Activated T-cell treated with anti-CD3 and anti-CD28 coated beads, Interleukin-2, amount 50 U/mL, for 4 hours (primary cell): ENCODE data around the gene NR2F6. TPM values are rescaled to one million over a fixed set of nuclear protein-coding genes. Genes with fewer than 3 reads are reported as not detected.
A peak's percentile ranks its signal among the peaks of the same experiment; 100 is the strongest.
"Not testable (repeated sequence)": the region's sequence is repeated elsewhere in the genome, so short reads cannot be mapped to it uniquely, and the experiment has no call there.

Experiments used
- ATAC-seq, 2 donors: fragments of 200-7000 bp; cut with Tn5 transposase; one replicate each; pipeline ENCODE4 v1.10.0; 2021
- DNase-seq: peaks from one replicate; pipeline ENCODE4 v3.0.0-alpha.2; 2020
- H3K27me3 Mint-ChIP-seq: one replicate; pipeline ENCODE4 v1.8.0; 2021; ENCODE audit warnings: low read depth, mixed read lengths
- H3K36me3 Mint-ChIP-seq: one replicate; pipeline ENCODE4 v1.8.0; 2022; ENCODE audit warnings: mixed read lengths; ENCODE audit not compliant: insufficient read depth
- H3K4me1 Mint-ChIP-seq: one replicate; pipeline ENCODE4 v1.8.0; 2021; ENCODE audit warnings: low read depth, mixed read lengths
- H3K4me3 Mint-ChIP-seq: one replicate; pipeline ENCODE4 v1.8.0; 2021; ENCODE audit warnings: mild to moderate bottlenecking, moderate library complexity, mixed read lengths
- H3K9me3 Mint-ChIP-seq: one replicate; pipeline ENCODE4 v1.8.0; 2021; ENCODE audit warnings: mixed read lengths
- total RNA-seq, 3 donors: library from RNA; stranded (reverse); gene quantifications; one replicate each; pipeline ENCODE4 v1.2.1, GENCODE V29; 2021

NR2F6 gene
- total RNA-seq, 3 donors from 2014 or later: 10.1 to 14.4 (median 13.6) TPM

- Mint-ChIP-seq H3K9me3 (no peaks in the 10 kb centered on the region), H3K4me3 (no peak overlapping the region), H3K27me3 (no peaks in the 10 kb centered on the region), H3K36me3 (peaks cover 48% of the 10 kb centered on the region), H3K4me1 (no peaks in the 10 kb centered on the region)
- no peak for DNase-seq
- no peak for ATAC-seq
Measured at GRCh38 chr19:17200408-17201079, 45.2 kb downstream of the NR2F6 start.

- Mint-ChIP-seq H3K36me3 (peaks cover 52% of the 10 kb centered on the region), H3K4me3 (no peak overlapping the region), H3K4me1 (no peaks in the 10 kb centered on the region), H3K27me3 (no peaks in the 10 kb centered on the region), H3K9me3 (no peaks in the 10 kb centered on the region)
- ATAC-seq (no peak), DNase-seq (no peak)
Measured at GRCh38 chr19:17197666-17198065, 48.1 kb downstream of the NR2F6 start.

GRCh38 chr19:17196610-17197009 lies 49.1 kb downstream of the NR2F6 start:
- ATAC-seq (no peak), DNase-seq (no peak)
- Mint-ChIP-seq H3K27me3 (no peaks in the 10 kb centered on the region), H3K4me1 (no peaks in the 10 kb centered on the region), H3K9me3 (no peaks in the 10 kb centered on the region), H3K36me3 (peaks cover 42% of the 10 kb centered on the region), H3K4me3 (no peak overlapping the region)

- Mint-ChIP-seq H3K27me3 (no peaks in the 10 kb centered on the region), H3K4me1 (no peaks in the 10 kb centered on the region), H3K9me3 (no peaks in the 10 kb centered on the region), H3K4me3 (no peak overlapping the region), H3K36me3 (peaks cover 38% of the 10 kb centered on the region)
- no peak for ATAC-seq
- DNase-seq: no peak
Measured at GRCh38 chr19:17195106-17195505, 50.6 kb downstream of the NR2F6 start.

GRCh38 chr19:17194608-17195007 lies 51.1 kb downstream of the NR2F6 start:
- Mint-ChIP-seq H3K4me1 (no peaks in the 10 kb centered on the region), H3K4me3 (no peak overlapping the region), H3K27me3 (no peaks in the 10 kb centered on the region), H3K9me3 (no peaks in the 10 kb centered on the region), H3K36me3 (peaks cover 35% of the 10 kb centered on the region)
- no peak for DNase-seq
- no peak for ATAC-seq

GRCh38 chr19:17192751-17193150 lies 53.0 kb downstream of the NR2F6 start:
- H3K4me1 Mint-ChIP-seq: no peaks in the 10 kb centered on the region
- ATAC-seq: no peak
- H3K27me3 Mint-ChIP-seq: no peaks in the 10 kb centered on the region
- H3K9me3 Mint-ChIP-seq: no peaks in the 10 kb centered on the region
- H3K36me3 Mint-ChIP-seq: peaks cover 33% of the 10 kb centered on the region
- H3K4me3 Mint-ChIP-seq: no peak overlapping the region
- DNase-seq: no peak

- ATAC-seq, H3K4me1 Mint-ChIP-seq, DNase-seq, H3K4me3 Mint-ChIP-seq, H3K9me3 Mint-ChIP-seq, H3K27me3 Mint-ChIP-seq: not testable (repeated sequence)
- H3K36me3 Mint-ChIP-seq: peaks cover 29% of the 10 kb centered on the region
Measured at GRCh38 chr19:17191736-17192135, 54.0 kb downstream of the NR2F6 start.

GRCh38 chr19:17185590-17185989 lies 60.1 kb downstream of the NR2F6 start:
- DNase-seq: no peak
- ATAC-seq: no peak
- Mint-ChIP-seq H3K36me3 (peaks cover 12% of the 10 kb centered on the region), H3K4me3 (no peak overlapping the region), H3K9me3 (no peaks in the 10 kb centered on the region), H3K27me3 (no peaks in the 10 kb centered on the region), H3K4me1 (peaks cover 20% of the 10 kb centered on the region)

GRCh38 chr19:17184371-17184841 lies 61.3 kb downstream of the NR2F6 start:
- DNase-seq (peak; percentile 39), ATAC-seq (peak; percentile 82 to 84)
- no peaks in the 10 kb centered on the region for H3K9me3 Mint-ChIP-seq
- no peaks in the 10 kb centered on the region for H3K27me3 Mint-ChIP-seq
- H3K4me1 Mint-ChIP-seq: peaks cover 20% of the 10 kb centered on the region
- peak overlapping the region; percentile 82 for H3K4me3 Mint-ChIP-seq
- H3K36me3 Mint-ChIP-seq: peaks cover 14% of the 10 kb centered on the region

GRCh38 chr19:17183858-17184321 lies 61.8 kb downstream of the NR2F6 start:
- H3K4me3 Mint-ChIP-seq: peak overlapping the region; percentile 82
- peaks cover 20% of the 10 kb centered on the region for H3K4me1 Mint-ChIP-seq
- H3K9me3 Mint-ChIP-seq: no peaks in the 10 kb centered on the region
- no peaks in the 10 kb centered on the region for H3K27me3 Mint-ChIP-seq
- H3K36me3 Mint-ChIP-seq: peaks cover 11% of the 10 kb centered on the region
- DNase-seq (no peak), ATAC-seq (peak; percentile 65 to 66)

- H3K27me3 Mint-ChIP-seq: no peaks in the 10 kb centered on the region
- DNase-seq: no peak
- H3K36me3 Mint-ChIP-seq: peaks cover 9% of the 10 kb centered on the region
- H3K9me3 Mint-ChIP-seq: no peaks in the 10 kb centered on the region
- H3K4me1 Mint-ChIP-seq: peaks cover 20% of the 10 kb centered on the region
- ATAC-seq: peak; percentile 26 to 42
- peak overlapping the region; percentile 82 for H3K4me3 Mint-ChIP-seq
Measured at GRCh38 chr19:17183271-17183761, 62.4 kb downstream of the NR2F6 start.

Other genes starting within 250 kb of the NR2F6 start
- gene CPAMD8, start 219.1 kb downstream of the NR2F6 start, total RNA-seq: under 1 TPM in 2 of 3 donors, not detected in 1; 0.18 to 0.37 TPM
- gene HAUS8, start 170.5 kb downstream of the NR2F6 start, total RNA-seq: 10 to 100 TPM; 21.5 to 29.3 (median 28.3) TPM
- 100 to 1,000 TPM in 1 of 3 donors, 10 to 100 TPM in 2; 82.6 to 104 (median 91.4) TPM for gene MYO9B, start 170.1 kb downstream of the NR2F6 start, total RNA-seq
- 10 to 100 TPM; 35.9 to 47.3 (median 46.6) TPM for gene USE1, start 30.6 kb downstream of the NR2F6 start, total RNA-seq
- gene OCEL1, start 19.7 kb downstream of the NR2F6 start, total RNA-seq: 1 to 10 TPM; 5.0 to 8.0 (median 5.4) TPM
- gene USHBP1, start 18.8 kb upstream of the NR2F6 start, total RNA-seq: under 1 TPM in 1 of 3 donors, not detected in 2; 0.19 TPM
- gene BABAM1, start 21.5 kb upstream of the NR2F6 start, total RNA-seq: 100 to 1,000 TPM; 124 to 130 (median 128) TPM
- gene ANKLE1, start 36.0 kb upstream of the NR2F6 start, total RNA-seq: 10 to 100 TPM in 2 of 3 donors, 1 to 10 TPM in 1; 7.6 to 19.0 (median 18.1) TPM
- 1 to 10 TPM; 3.6 to 4.5 (median 3.7) TPM for gene ABHD8, start 57.5 kb upstream of the NR2F6 start, total RNA-seq
- 100 to 1,000 TPM; 111 to 137 (median 126) TPM for gene MRPL34, start 60.0 kb upstream of the NR2F6 start, total RNA-seq
- gene DDA1, start 63.6 kb upstream of the NR2F6 start, total RNA-seq: 10 to 100 TPM; 53.1 to 58.1 (median 53.4) TPM
- gene ANO8, start 88.9 kb upstream of the NR2F6 start, total RNA-seq: 1 to 10 TPM; 2.8 to 3.0 (median 2.9) TPM
- gene GTPBP3, start 91.6 kb upstream of the NR2F6 start, total RNA-seq: 100 to 1,000 TPM in 2 of 3 donors, 10 to 100 TPM in 1; 96.4 to 122 (median 106) TPM
- under 1 TPM in 1 of 3 donors, not detected in 2; 0.18 TPM for gene PLVAP, start 131.4 kb upstream of the NR2F6 start, total RNA-seq
- gene CCDC194, start 148.3 kb upstream of the NR2F6 start, total RNA-seq: under 1 TPM; 0.24 to 0.53 (median 0.46) TPM
- 100 to 1,000 TPM in 2 of 3 donors, 10 to 100 TPM in 1; 85.9 to 120 (median 105) TPM for gene BST2, start 159.7 kb upstream of the NR2F6 start, total RNA-seq
- 10 to 100 TPM; 37.3 to 43.3 (median 38.6) TPM for gene MVB12A, start 174.1 kb upstream of the NR2F6 start, total RNA-seq
- not detected for gene TMEM221, start 202.7 kb upstream of the NR2F6 start, total RNA-seq
- not detected for gene NXNL1, start 215.0 kb upstream of the NR2F6 start, total RNA-seq
- gene SLC27A1, start 224.6 kb upstream of the NR2F6 start, total RNA-seq: 1 to 10 TPM; 1.5 to 2.1 (median 2.0) TPM